ENCODE results near the gene CNOT4. TPM values are rescaled to one million over a fixed set of nuclear protein-coding genes. Genes with fewer than 3 reads are reported as not detected.

Gene CNOT4
- total and polyA plus RNA-seq, 2 of the 13 experiments (the other 11 are each of a cell fraction or from before 2014, with no cell fraction given), result 7.4 to 8.4 TPM

DNA sequence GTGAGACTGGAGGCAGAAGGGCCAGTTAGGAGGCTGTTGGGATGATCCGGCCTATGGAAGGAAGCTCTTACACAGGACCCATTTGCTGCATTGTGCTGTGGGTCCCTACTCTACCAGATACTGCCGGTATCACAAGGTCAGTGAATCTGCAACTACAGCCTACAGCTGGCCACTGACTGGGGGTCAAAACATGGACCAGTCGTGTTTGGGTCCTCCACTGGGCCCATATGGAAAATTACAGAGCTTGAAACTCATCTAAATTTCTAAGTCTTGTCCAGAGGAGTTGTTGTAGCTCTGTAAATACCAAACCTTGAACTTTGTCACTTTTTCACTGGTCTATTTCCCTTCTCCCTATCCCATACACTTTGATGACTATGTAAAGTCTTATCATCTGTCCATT, 42.2 kb upstream of the CNOT4 start:
- no TSS peak for BruUV-seq (replicated peaks)
- no peaks in the 10 kb centered on the region for H3K36me3 ChIP-seq (replicated peaks in 1 of 2; ENCODE audit: control insufficient read depth in 1 of 2, insufficient read depth in 2 of 2, low read length in 2 of 2)
- H3K9me3 ChIP-seq (ENCODE audit: low read length), result no peaks in the 10 kb centered on the region
- H3K4me1 ChIP-seq (ENCODE audit: insufficient read depth, low read length), result peaks cover 47% of the 10 kb centered on the region
- H3K4me3 ChIP-seq (replicated peaks in 1 of 3; ENCODE audit: insufficient read depth in 1 of 3, low read depth in 2 of 3, low read length in 3 of 3), result no peak overlapping the region
- peak overlapping the region; percentile 47 for H3K4me2 ChIP-seq (ENCODE audit: low read depth, low read length)
- no peaks in the 10 kb centered on the region for H3K79me2 ChIP-seq (ENCODE audit: insufficient read depth, low read length)
- intact Hi-C loops (cut with micrococcal nuclease; ENCODE audit: unreplicated experiment) (no loop called here), in situ Hi-C loops (cut with HindIII; ENCODE audit: extremely low pct_ligation_motif_present, low pct_unique_long_range_greater_than_20kb) (loop anchor here (25.0 kb wide), 1 partner anchor 265 kb away; no protein-coding TSS in a partner anchor)
- H3K9ac ChIP-seq (ENCODE audit: insufficient read depth, low read depth, low read length), result no peak overlapping the region
- H4K20me1 ChIP-seq (ENCODE audit: insufficient read depth, low read length), result no peaks in the 10 kb centered on the region
- WGBS (ENCODE audit: low lambda C conversion rate), result 0% methylated on average over 2 of the region's 3 CpGs
- DNase-seq (ENCODE audit: low spot score), result peak; percentile 27
- ChIA-PET CTCF (ENCODE audit: low intra/inter-chr PET ratio, low total read pairs) (no interaction called here), POLR2A (no interaction called here)
- no peak overlapping the region for H2AFZ ChIP-seq (ENCODE audit: low read length)
- peak overlapping the region; percentile 9 for H3K27ac ChIP-seq (ENCODE audit: extremely low read length, insufficient read depth, low read length)
- no peaks in the 10 kb centered on the region for H3K27me3 ChIP-seq (ENCODE audit: control insufficient read depth in 1 of 2, insufficient read depth in 2 of 2, low read length in 2 of 2)
- ATAC-seq, result peak; percentile 90
- FAIRE-seq, result peak; percentile 44
- 0 out of 2 replicates have a peak, but pooled peaks have one; percentile 2 for TF ChIP-seq ADNP (CRISPR knock-in tag; IDR thresholded peaks at IDR 0.05)
- TF ChIP-seq CHCHD3 (CRISPR knock-in tag; IDR thresholded peaks at IDR 0.05), result no peak
- TF ChIP-seq PHF21A (CRISPR knock-in tag; IDR thresholded peaks at IDR 0.05), result no peak
- TF ChIP-seq TCF12 (IDR thresholded peaks at IDR 0.05), result no peak
- TF ChIP-seq TCF12 (CRISPR knock-in tag; IDR thresholded peaks at IDR 0.05), result no peak
- TF ChIP-seq, protein P1, sequence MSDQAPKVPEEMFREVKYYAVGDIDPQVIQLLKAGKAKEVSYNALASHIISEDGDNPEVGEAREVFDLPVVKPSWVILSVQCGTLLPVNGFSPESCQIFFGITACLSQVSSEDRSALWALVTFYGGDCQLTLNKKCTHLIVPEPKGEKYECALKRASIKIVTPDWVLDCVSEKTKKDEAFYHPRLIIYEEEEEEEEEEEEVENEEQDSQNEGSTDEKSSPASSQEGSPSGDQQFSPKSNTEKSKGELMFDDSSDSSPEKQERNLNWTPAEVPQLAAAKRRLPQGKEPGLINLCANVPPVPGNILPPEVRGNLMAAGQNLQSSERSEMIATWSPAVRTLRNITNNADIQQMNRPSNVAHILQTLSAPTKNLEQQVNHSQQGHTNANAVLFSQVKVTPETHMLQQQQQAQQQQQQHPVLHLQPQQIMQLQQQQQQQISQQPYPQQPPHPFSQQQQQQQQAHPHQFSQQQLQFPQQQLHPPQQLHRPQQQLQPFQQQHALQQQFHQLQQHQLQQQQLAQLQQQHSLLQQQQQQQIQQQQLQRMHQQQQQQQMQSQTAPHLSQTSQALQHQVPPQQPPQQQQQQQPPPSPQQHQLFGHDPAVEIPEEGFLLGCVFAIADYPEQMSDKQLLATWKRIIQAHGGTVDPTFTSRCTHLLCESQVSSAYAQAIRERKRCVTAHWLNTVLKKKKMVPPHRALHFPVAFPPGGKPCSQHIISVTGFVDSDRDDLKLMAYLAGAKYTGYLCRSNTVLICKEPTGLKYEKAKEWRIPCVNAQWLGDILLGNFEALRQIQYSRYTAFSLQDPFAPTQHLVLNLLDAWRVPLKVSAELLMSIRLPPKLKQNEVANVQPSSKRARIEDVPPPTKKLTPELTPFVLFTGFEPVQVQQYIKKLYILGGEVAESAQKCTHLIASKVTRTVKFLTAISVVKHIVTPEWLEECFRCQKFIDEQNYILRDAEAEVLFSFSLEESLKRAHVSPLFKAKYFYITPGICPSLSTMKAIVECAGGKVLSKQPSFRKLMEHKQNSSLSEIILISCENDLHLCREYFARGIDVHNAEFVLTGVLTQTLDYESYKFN (CRISPR knock-in tag; conservative IDR thresholded peaks at IDR 0.05), result peak; percentile 76
- TF ChIP-seq SOX6 (IDR thresholded peaks at IDR 0.05), result no peak
- TF ChIP-seq SOX6 (CRISPR knock-in tag; IDR thresholded peaks at IDR 0.05), result peak; percentile 31; the same call in 1 of the 2 replicates
- TF ChIP-seq, protein P2, sequence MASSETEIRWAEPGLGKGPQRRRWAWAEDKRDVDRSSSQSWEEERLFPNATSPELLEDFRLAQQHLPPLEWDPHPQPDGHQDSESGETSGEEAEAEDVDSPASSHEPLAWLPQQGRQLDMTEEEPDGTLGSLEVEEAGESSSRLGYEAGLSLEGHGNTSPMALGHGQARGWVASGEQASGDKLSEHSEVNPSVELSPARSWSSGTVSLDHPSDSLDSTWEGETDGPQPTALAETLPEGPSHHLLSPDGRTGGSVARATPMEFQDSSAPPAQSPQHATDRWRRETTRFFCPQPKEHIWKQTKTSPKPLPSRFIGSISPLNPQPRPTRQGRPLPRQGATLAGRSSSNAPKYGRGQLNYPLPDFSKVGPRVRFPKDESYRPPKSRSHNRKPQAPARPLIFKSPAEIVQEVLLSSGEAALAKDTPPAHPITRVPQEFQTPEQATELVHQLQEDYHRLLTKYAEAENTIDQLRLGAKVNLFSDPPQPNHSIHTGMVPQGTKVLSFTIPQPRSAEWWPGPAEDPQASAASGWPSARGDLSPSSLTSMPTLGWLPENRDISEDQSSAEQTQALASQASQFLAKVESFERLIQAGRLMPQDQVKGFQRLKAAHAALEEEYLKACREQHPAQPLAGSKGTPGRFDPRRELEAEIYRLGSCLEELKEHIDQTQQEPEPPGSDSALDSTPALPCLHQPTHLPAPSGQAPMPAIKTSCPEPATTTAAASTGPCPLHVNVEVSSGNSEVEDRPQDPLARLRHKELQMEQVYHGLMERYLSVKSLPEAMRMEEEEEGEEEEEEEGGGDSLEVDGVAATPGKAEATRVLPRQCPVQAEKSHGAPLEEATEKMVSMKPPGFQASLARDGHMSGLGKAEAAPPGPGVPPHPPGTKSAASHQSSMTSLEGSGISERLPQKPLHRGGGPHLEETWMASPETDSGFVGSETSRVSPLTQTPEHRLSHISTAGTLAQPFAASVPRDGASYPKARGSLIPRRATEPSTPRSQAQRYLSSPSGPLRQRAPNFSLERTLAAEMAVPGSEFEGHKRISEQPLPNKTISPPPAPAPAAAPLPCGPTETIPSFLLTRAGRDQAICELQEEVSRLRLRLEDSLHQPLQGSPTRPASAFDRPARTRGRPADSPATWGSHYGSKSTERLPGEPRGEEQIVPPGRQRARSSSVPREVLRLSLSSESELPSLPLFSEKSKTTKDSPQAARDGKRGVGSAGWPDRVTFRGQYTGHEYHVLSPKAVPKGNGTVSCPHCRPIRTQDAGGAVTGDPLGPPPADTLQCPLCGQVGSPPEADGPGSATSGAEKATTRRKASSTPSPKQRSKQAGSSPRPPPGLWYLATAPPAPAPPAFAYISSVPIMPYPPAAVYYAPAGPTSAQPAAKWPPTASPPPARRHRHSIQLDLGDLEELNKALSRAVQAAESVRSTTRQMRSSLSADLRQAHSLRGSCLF (CRISPR knock-in tag; IDR thresholded peaks at IDR 0.05; ENCODE audit: borderline replicate concordance), result no peak
- TF ChIP-seq, protein P3, sequence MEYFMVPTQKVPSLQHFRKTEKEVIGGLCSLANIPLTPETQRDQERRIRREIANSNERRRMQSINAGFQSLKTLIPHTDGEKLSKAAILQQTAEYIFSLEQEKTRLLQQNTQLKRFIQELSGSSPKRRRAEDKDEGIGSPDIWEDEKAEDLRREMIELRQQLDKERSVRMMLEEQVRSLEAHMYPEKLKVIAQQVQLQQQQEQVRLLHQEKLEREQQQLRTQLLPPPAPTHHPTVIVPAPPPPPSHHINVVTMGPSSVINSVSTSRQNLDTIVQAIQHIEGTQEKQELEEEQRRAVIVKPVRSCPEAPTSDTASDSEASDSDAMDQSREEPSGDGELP (IDR thresholded peaks at IDR 0.05; ENCODE audit: borderline replicate concordance, low read depth), result peak; percentile 71
- no peak for TF ChIP-seq ZKSCAN1 (IDR thresholded peaks at IDR 0.05; ENCODE audit: low read length)
- TF ChIP-seq ZNF160 (CRISPR knock-in tag; IDR thresholded peaks at IDR 0.05), result no peak
- TF ChIP-seq KLF11 (CRISPR knock-in tag; IDR thresholded peaks at IDR 0.05), result no peak
- no peak for TF ChIP-seq ZNF274 (CRISPR knock-in tag; IDR thresholded peaks at IDR 0.05)
- peak; percentile 99 for TF ChIP-seq ZNF205 (CRISPR knock-in tag; IDR thresholded peaks at IDR 0.05)
- TF ChIP-seq, protein P4, sequence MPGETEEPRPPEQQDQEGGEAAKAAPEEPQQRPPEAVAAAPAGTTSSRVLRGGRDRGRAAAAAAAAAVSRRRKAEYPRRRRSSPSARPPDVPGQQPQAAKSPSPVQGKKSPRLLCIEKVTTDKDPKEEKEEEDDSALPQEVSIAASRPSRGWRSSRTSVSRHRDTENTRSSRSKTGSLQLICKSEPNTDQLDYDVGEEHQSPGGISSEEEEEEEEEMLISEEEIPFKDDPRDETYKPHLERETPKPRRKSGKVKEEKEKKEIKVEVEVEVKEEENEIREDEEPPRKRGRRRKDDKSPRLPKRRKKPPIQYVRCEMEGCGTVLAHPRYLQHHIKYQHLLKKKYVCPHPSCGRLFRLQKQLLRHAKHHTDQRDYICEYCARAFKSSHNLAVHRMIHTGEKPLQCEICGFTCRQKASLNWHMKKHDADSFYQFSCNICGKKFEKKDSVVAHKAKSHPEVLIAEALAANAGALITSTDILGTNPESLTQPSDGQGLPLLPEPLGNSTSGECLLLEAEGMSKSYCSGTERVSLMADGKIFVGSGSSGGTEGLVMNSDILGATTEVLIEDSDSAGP (CRISPR knock-in tag; IDR thresholded peaks at IDR 0.05; ENCODE audit: borderline replicate concordance), result no peak

Measured in HepG2 (cell line).